Mesothelial cell of epicardium (in vitro differentiated cells): ENCODE data around the gene KIAA1755. TPM values are rescaled to one million over a fixed set of nuclear protein-coding genes. Genes with fewer than 3 reads are reported as not detected.

Experiments
- DNase-seq, 2 experiments: peaks; one replicate each; pipeline ENCODE4 v3.0.0; 2021; ENCODE audit warnings: low spot score in 2 of 2; ENCODE audit not compliant: unreplicated experiment in 2 of 2
- H3K27ac Mint-ChIP-seq: 2 replicates; pipeline ENCODE4 v1.8.0; 2021; ENCODE audit warnings: mixed read lengths
- H3K27me3 Mint-ChIP-seq: 2 replicates; pipeline ENCODE4 v1.8.0; 2021; ENCODE audit warnings: low read depth, mixed read lengths
- H3K36me3 Mint-ChIP-seq: 2 replicates; pipeline ENCODE4 v1.8.0; 2021; ENCODE audit warnings: mixed read lengths
- H3K4me1 Mint-ChIP-seq: 2 replicates; pipeline ENCODE4 v1.8.0; 2021; ENCODE audit warnings: mixed read lengths
- H3K4me3 Mint-ChIP-seq: 2 replicates; pipeline ENCODE4 v1.8.0; 2021; ENCODE audit warnings: mild to moderate bottlenecking, moderate library complexity, mixed read lengths
- H3K9me3 Mint-ChIP-seq: 2 replicates; pipeline ENCODE4 v1.8.0; 2021; ENCODE audit warnings: mixed read lengths
- total RNA-seq: library from RNA; stranded (reverse); gene quantifications from 3 replicates; pipeline ENCODE4 v1.2.1, GENCODE V29; 2021
- TF ChIP-seq, protein P1 (sequence below): fragments of 200-600 bp; sonication (generic); IDR thresholded peaks from one replicate; pipeline ENCODE4 v1.5.0; 2021; ENCODE audit warnings: antibody characterized with exemption; ENCODE audit not compliant: unreplicated experiment

Gene KIAA1755
- total RNA-seq, 1 donor from 2014 or later: 4.4 TPM

DNA sequence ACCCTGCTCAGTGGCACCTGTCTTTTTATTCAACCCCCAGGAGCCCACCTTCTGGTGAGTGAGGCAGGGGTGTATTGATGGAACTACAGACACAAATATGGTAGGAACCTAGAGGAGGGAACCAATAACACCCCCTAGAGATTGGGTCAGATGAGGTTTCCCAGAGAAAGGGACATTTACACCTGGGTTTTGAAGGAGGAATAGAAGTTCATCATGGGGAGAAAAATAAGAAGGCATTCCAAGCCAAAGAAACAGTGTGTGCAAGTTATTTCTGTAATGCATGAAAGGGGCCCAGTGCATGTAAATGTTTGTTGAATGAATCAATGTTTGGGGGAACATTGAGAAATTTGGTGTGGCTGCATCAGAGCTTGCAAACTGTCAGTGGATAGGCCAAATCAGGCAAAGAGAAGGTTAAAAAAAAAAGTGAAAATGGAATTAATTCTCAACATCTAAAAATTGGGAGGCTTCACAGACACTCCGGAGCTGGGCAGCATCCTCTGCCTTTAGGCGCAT is 11.1 kb upstream of the KIAA1755 start:
- Mint-ChIP-seq H3K27me3 (peaks cover 25% of the 10 kb centered on the region), H3K36me3 (no peaks in the 10 kb centered on the region), H3K4me1 (no peaks in the 10 kb centered on the region), H3K4me3 (no peak overlapping the region), H3K9me3 (peaks cover 6% of the 10 kb centered on the region), H3K27ac (no peak overlapping the region)
- no peak for DNase-seq
- TF ChIP-seq, protein P1, sequence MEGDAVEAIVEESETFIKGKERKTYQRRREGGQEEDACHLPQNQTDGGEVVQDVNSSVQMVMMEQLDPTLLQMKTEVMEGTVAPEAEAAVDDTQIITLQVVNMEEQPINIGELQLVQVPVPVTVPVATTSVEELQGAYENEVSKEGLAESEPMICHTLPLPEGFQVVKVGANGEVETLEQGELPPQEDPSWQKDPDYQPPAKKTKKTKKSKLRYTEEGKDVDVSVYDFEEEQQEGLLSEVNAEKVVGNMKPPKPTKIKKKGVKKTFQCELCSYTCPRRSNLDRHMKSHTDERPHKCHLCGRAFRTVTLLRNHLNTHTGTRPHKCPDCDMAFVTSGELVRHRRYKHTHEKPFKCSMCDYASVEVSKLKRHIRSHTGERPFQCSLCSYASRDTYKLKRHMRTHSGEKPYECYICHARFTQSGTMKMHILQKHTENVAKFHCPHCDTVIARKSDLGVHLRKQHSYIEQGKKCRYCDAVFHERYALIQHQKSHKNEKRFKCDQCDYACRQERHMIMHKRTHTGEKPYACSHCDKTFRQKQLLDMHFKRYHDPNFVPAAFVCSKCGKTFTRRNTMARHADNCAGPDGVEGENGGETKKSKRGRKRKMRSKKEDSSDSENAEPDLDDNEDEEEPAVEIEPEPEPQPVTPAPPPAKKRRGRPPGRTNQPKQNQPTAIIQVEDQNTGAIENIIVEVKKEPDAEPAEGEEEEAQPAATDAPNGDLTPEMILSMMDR: no peak

DNA sequence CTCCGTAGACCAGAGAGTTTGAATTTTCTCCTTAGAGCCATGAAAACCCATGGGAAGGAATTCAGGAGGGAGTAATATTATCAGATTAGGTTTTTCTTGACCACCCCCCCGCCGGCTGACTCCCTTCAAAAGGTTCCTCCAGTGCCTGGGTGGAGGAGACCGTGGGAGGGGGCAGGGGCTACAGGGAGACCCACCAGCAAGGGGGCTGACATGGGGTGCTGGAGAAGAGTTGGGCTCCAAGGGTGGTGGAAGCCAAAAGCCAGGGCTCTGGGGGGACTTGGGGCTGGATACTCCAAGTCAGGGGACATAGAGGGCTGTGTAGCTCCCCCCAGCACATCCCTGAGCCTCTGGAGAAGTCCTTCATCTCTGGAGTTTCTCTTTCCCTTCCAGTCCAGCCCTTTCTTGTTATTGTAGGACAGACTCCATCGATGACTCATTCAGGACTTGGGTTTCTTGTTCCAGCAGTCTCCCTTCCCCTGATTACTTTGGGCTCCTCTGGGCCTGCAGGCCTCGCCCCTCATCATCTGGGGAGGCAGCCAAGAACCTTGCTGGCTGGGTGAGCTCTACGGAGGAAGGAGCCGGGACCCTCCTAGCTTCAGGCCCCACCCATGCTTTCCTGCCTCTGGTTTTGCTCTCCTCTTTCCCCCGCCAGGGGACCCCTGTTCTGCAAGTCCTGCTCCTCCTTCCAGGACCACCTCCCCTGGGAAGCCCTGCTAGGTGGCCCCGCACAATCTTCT is 10.5 kb upstream of the KIAA1755 start:
- Mint-ChIP-seq H3K27ac (no peak overlapping the region), H3K4me3 (no peak overlapping the region)

DNA sequence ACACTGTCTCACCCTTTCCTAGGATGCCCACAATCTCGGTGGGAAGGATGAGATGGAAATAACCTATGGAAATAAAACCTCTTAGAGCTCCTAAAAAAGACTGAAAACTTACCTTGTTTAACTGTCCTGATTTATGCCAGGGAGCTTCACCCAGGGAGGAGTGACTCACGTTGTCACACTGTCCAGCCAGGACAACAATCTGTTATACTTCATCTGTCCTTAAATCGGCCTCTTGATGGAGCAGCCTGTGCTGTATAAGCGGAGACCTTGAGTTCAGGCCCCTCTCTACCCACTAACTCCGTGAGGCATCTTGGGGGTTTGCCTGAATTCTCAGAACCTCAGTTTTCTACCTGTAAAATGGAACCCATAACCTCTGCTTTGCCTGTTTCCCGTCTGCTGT is 9.2 kb upstream of the KIAA1755 start:
- Mint-ChIP-seq H3K36me3 (no peaks in the 10 kb centered on the region), H3K27me3 (peaks cover 43% of the 10 kb centered on the region), H3K4me1 (no peaks in the 10 kb centered on the region), H3K27ac (no peak overlapping the region), H3K4me3 (no peak overlapping the region), H3K9me3 (peaks cover 17% of the 10 kb centered on the region)
- TF ChIP-seq, protein P1: no peak
- no peak for DNase-seq

More for the DNA sequence above, 10.5 kb upstream of the KIAA1755 start:
- DNase-seq: no peak
- Mint-ChIP-seq H3K27me3 (peaks cover 32% of the 10 kb centered on the region), H3K36me3 (no peaks in the 10 kb centered on the region), H3K9me3 (peaks cover 6% of the 10 kb centered on the region), H3K4me1 (no peaks in the 10 kb centered on the region)
- TF ChIP-seq, protein P1: no peak

DNA sequence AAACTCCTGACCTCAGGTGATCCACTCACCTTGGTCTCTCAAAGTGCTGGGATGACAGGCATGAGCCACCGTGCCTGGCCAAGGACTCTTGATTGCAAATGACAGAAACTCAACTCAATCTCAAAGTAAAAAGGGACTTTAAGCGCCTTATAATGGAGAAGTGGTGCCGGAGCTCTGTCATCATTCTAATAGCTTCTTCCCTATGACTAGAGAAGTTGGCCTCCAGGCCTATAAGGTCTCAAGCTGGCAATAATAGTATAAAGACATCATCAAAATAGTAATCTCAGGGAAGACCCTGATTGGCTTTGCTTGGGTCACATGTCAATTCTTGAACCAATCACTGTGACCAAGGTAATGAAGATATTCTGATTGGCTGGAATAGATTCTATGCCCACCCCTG is 8.5 kb upstream of the KIAA1755 start:
- Mint-ChIP-seq H3K9me3 (peaks cover 16% of the 10 kb centered on the region), H3K27ac (no peak overlapping the region), H3K27me3 (peaks cover 50% of the 10 kb centered on the region), H3K36me3 (no peaks in the 10 kb centered on the region), H3K4me3 (no peak overlapping the region), H3K4me1 (no peaks in the 10 kb centered on the region)
- TF ChIP-seq, protein P1: no peak
- DNase-seq: no peak

DNA sequence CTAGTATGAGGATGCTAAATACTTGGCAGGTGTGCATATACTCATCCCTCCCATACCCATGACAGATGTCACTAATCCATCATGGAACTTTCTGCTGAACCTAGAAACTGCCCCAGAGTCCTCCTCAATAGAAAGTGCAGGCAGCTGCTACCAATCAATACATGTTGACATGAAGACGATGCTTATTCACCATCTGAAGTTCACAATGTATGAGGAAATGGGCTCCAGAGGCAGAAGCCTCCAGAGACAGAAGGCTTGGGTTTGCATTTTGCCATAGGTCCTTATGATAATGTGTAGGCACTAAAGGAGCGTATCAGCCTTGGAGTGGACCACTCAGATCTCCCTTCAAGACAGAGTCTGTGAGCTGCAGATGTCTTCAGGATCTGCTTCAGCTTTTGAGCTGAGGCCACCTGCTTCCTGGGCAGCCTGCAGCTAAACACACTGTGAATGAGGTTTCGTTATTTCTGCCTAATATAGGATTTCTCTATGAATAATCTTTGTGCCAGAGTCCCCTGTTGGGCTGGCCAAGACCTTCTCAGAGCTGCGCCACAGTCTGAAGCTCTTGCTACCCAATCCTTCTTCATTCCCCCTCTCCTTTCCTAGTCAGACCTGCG is 7.5 kb upstream of the KIAA1755 start:
- no peaks in the 10 kb centered on the region for H3K4me1 Mint-ChIP-seq
- TF ChIP-seq, protein P1: no peak
- H3K27ac Mint-ChIP-seq: no peak overlapping the region

More for the DNA sequence above, 7.5 kb upstream of the KIAA1755 start:
- DNase-seq: no peak
- Mint-ChIP-seq H3K27me3 (peaks cover 59% of the 10 kb centered on the region), H3K4me3 (no peak overlapping the region), H3K9me3 (peaks cover 16% of the 10 kb centered on the region), H3K36me3 (no peaks in the 10 kb centered on the region)
